ENCODE measurements around the gene SLC13A4. TPM values are rescaled to one million over a fixed set of nuclear protein-coding genes. Genes with fewer than 3 reads are reported as not detected.

Gene SLC13A4
- polyA plus RNA-seq, 2 donors = 7.1 to 11.0 TPM

- Histone ChIP-seq H3K4me3 (ENCODE audit: low read depth in 1 of 2, low read length in 2 of 2) (peak within 1 kb of the TSS; percentile 89 to 96), H3K27ac (ENCODE audit: low read depth in 2 of 2, low read length in 1 of 2) (peak within 1 kb of the TSS; percentile 97), H3K27me3 (ENCODE audit: control insufficient read depth in 1 of 2, insufficient read depth in 2 of 2, low read length in 2 of 2) (no peaks in the 10 kb centered on the region), H3K4me1 (ENCODE audit: control insufficient read depth in 2 of 2, insufficient read depth in 2 of 2, low read length in 1 of 2) (no peaks in the 10 kb centered on the region), H3K36me3 (ENCODE audit: control insufficient read depth in 2 of 2, insufficient read depth in 2 of 2, low read length in 1 of 2) (no peaks in the 10 kb centered on the region), H3K9me3 (ENCODE audit: control insufficient read depth in 2 of 2, insufficient read depth in 1 of 2, low read depth in 1 of 2, low read length in 1 of 2) (no peaks in the 10 kb centered on the region)
- WGBS, 2 donors = 0 to 1% methylated on average over 50 to 60 of the region's 60 CpGs
These were observed 65.4 kb downstream of the SLC13A4 start, which contains the start of gene STMP1 for GRCh38 chr7:135662373-135663114. TSS of gene STMP1 (plus strand) at chr7:135662514.

- Histone ChIP-seq H3K9me3 (ENCODE audit: control insufficient read depth in 2 of 2, insufficient read depth in 1 of 2, low read depth in 1 of 2, low read length in 1 of 2) (no peaks in the 10 kb centered on the region), H3K27ac (ENCODE audit: low read depth in 2 of 2, low read length in 1 of 2) (peak overlapping the region; percentile 58 to 97), H3K4me1 (ENCODE audit: control insufficient read depth in 2 of 2, insufficient read depth in 2 of 2, low read length in 1 of 2) (no peaks in the 10 kb centered on the region), H3K36me3 (ENCODE audit: control insufficient read depth in 2 of 2, insufficient read depth in 2 of 2, low read length in 1 of 2) (no peaks in the 10 kb centered on the region), H3K27me3 (ENCODE audit: control insufficient read depth in 1 of 2, insufficient read depth in 2 of 2, low read length in 2 of 2) (no peaks in the 10 kb centered on the region), H3K4me3 (ENCODE audit: low read depth in 1 of 2, low read length in 2 of 2) (peak overlapping the region; percentile 89 to 96)
- 10 to 11% methylated on average over 17 of the region's 17 CpGs for WGBS, 2 donors
These were observed 65.9 kb downstream of the SLC13A4 start for GRCh38 chr7:135662123-135662372.

- WGBS, 2 donors = 56 to 63% methylated on average over 14 of the region's 14 CpGs
These were observed 66.5 kb downstream of the SLC13A4 start for GRCh38 chr7:135661311-135662122.

GRCh38 chr7:135659159-135659846, 68.7 kb downstream of the SLC13A4 start:
- 73 to 75% methylated on average over 9 of the region's 9 CpGs for WGBS, 2 donors

More at GRCh38 chr7:135661311-135662122, 66.5 kb downstream of the SLC13A4 start:
- Histone ChIP-seq H3K27ac (ENCODE audit: low read depth in 2 of 2, low read length in 1 of 2) (peak overlapping the region; percentile 58 to 97), H3K4me3 (ENCODE audit: low read depth in 1 of 2, low read length in 2 of 2) (peak overlapping the region; percentile 89 to 96), H3K4me1 (ENCODE audit: control insufficient read depth in 2 of 2, insufficient read depth in 2 of 2, low read length in 1 of 2) (no peaks in the 10 kb centered on the region), H3K9me3 (ENCODE audit: control insufficient read depth in 2 of 2, insufficient read depth in 1 of 2, low read depth in 1 of 2, low read length in 1 of 2) (no peaks in the 10 kb centered on the region), H3K36me3 (ENCODE audit: control insufficient read depth in 2 of 2, insufficient read depth in 2 of 2, low read length in 1 of 2) (no peaks in the 10 kb centered on the region), H3K27me3 (ENCODE audit: control insufficient read depth in 1 of 2, insufficient read depth in 2 of 2, low read length in 2 of 2) (no peaks in the 10 kb centered on the region)

GRCh38 chr7:135658564-135658963, 69.4 kb downstream of the SLC13A4 start:
- Histone ChIP-seq H3K4me3 (ENCODE audit: low read depth in 1 of 2, low read length in 2 of 2) (no peak overlapping the region), H3K27me3 (ENCODE audit: control insufficient read depth in 1 of 2, insufficient read depth in 2 of 2, low read length in 2 of 2) (no peaks in the 10 kb centered on the region), H3K36me3 (ENCODE audit: control insufficient read depth in 2 of 2, insufficient read depth in 2 of 2, low read length in 1 of 2) (no peaks in the 10 kb centered on the region), H3K27ac (ENCODE audit: low read depth in 2 of 2, low read length in 1 of 2) (no peak overlapping the region), H3K4me1 (ENCODE audit: control insufficient read depth in 2 of 2, insufficient read depth in 2 of 2, low read length in 1 of 2) (no peaks in the 10 kb centered on the region), H3K9me3 (ENCODE audit: control insufficient read depth in 2 of 2, insufficient read depth in 1 of 2, low read depth in 1 of 2, low read length in 1 of 2) (no peaks in the 10 kb centered on the region)
- 87 to 93% methylated on average over 5 of the region's 5 CpGs for WGBS, 2 donors

More at GRCh38 chr7:135659159-135659846, 68.7 kb downstream of the SLC13A4 start:
- Histone ChIP-seq H3K36me3 (ENCODE audit: control insufficient read depth in 2 of 2, insufficient read depth in 2 of 2, low read length in 1 of 2) (no peaks in the 10 kb centered on the region), H3K27me3 (ENCODE audit: control insufficient read depth in 1 of 2, insufficient read depth in 2 of 2, low read length in 2 of 2) (no peaks in the 10 kb centered on the region), H3K4me3 (ENCODE audit: low read depth in 1 of 2, low read length in 2 of 2) (no peak overlapping the region), H3K27ac (ENCODE audit: low read depth in 2 of 2, low read length in 1 of 2) (no peak overlapping the region), H3K9me3 (ENCODE audit: control insufficient read depth in 2 of 2, insufficient read depth in 1 of 2, low read depth in 1 of 2, low read length in 1 of 2) (no peaks in the 10 kb centered on the region), H3K4me1 (ENCODE audit: control insufficient read depth in 2 of 2, insufficient read depth in 2 of 2, low read length in 1 of 2) (no peaks in the 10 kb centered on the region)

- Histone ChIP-seq H3K27me3 (ENCODE audit: control insufficient read depth in 1 of 2, insufficient read depth in 2 of 2, low read length in 2 of 2) (no peaks in the 10 kb centered on the region), H3K4me3 (ENCODE audit: low read depth in 1 of 2, low read length in 2 of 2) (no peak overlapping the region), H3K4me1 (ENCODE audit: control insufficient read depth in 2 of 2, insufficient read depth in 2 of 2, low read length in 1 of 2) (no peaks in the 10 kb centered on the region), H3K36me3 (ENCODE audit: control insufficient read depth in 2 of 2, insufficient read depth in 2 of 2, low read length in 1 of 2) (peaks cover 0 to 3% of the 10 kb centered on the region in 2 donors), H3K27ac (ENCODE audit: low read depth in 2 of 2, low read length in 1 of 2) (no peak overlapping the region), H3K9me3 (ENCODE audit: control insufficient read depth in 2 of 2, insufficient read depth in 1 of 2, low read depth in 1 of 2, low read length in 1 of 2) (no peaks in the 10 kb centered on the region)
- 87 to 89% methylated on average over 12 of the region's 12 CpGs for WGBS, 2 donors
These were observed 74.5 kb downstream of the SLC13A4 start for GRCh38 chr7:135653340-135654080.

GRCh38 chr7:135650831-135651573, 77.0 kb downstream of the SLC13A4 start:
- Histone ChIP-seq H3K36me3 (ENCODE audit: control insufficient read depth in 2 of 2, insufficient read depth in 2 of 2, low read length in 1 of 2) (peaks cover 0 to 3% of the 10 kb centered on the region in 2 donors), H3K27me3 (ENCODE audit: control insufficient read depth in 1 of 2, insufficient read depth in 2 of 2, low read length in 2 of 2) (no peaks in the 10 kb centered on the region), H3K4me3 (ENCODE audit: low read depth in 1 of 2, low read length in 2 of 2) (no peak overlapping the region), H3K4me1 (ENCODE audit: control insufficient read depth in 2 of 2, insufficient read depth in 2 of 2, low read length in 1 of 2) (no peaks in the 10 kb centered on the region), H3K9me3 (ENCODE audit: control insufficient read depth in 2 of 2, insufficient read depth in 1 of 2, low read depth in 1 of 2, low read length in 1 of 2) (no peaks in the 10 kb centered on the region), H3K27ac (ENCODE audit: low read depth in 2 of 2, low read length in 1 of 2) (no peak overlapping the region)
- WGBS, 2 donors = 76 to 83% methylated on average over 15 of the region's 15 CpGs

- Histone ChIP-seq H3K27ac (ENCODE audit: low read depth in 2 of 2, low read length in 1 of 2) (no peak overlapping the region), H3K9me3 (ENCODE audit: control insufficient read depth in 2 of 2, insufficient read depth in 1 of 2, low read depth in 1 of 2, low read length in 1 of 2) (no peaks in the 10 kb centered on the region), H3K4me1 (ENCODE audit: control insufficient read depth in 2 of 2, insufficient read depth in 2 of 2, low read length in 1 of 2) (no peaks in the 10 kb centered on the region), H3K4me3 (ENCODE audit: low read depth in 1 of 2, low read length in 2 of 2) (no peak overlapping the region), H3K36me3 (ENCODE audit: control insufficient read depth in 2 of 2, insufficient read depth in 2 of 2, low read length in 1 of 2) (peaks cover 3% of the 10 kb centered on the region in 2 donors), H3K27me3 (ENCODE audit: control insufficient read depth in 1 of 2, insufficient read depth in 2 of 2, low read length in 2 of 2) (no peaks in the 10 kb centered on the region)
- WGBS, 2 donors = 87 to 93% methylated on average over 7 of the region's 7 CpGs
These were observed 79.8 kb downstream of the SLC13A4 start for GRCh38 chr7:135648235-135648634.

Measured in esophagus (tissue), 2 donors.